C1 segment of cervical spinal cord (tissue), 14 donors: ENCODE results near the gene MINPP1.
A peak's percentile ranks its signal among the peaks of the same experiment; 100 is the strongest.
"Not testable (repeated sequence)": the region's sequence is repeated elsewhere in the genome, so short reads cannot be mapped to it uniquely, and the experiment has no call there.

Source experiments
- DNase-seq, 14 donors: peaks; one replicate each; lab custom pipeline; 2025; lab: John Stamatoyannopoulos, UW

Gene MINPP1

GRCh38 chr10:87565010-87565409 is 60.3 kb downstream of the MINPP1 start:
- DNase-seq: no peak

GRCh38 chr10:87575851-87576250 is 71.2 kb downstream of the MINPP1 start:
- no peak for DNase-seq

- no peak for DNase-seq
Observed at GRCh38 chr10:87578160-87578841, 73.6 kb downstream of the MINPP1 start.

- no peak for DNase-seq
Observed at GRCh38 chr10:87578842-87579401, 74.2 kb downstream of the MINPP1 start.

- no peak for DNase-seq
Observed at GRCh38 chr10:87579563-87579962, 74.9 kb downstream of the MINPP1 start.

GRCh38 chr10:87580016-87580415 is 75.3 kb downstream of the MINPP1 start:
- no peak for DNase-seq

GRCh38 chr10:87585565-87586514 is 81.1 kb downstream of the MINPP1 start:
- DNase-seq: no peak

- DNase-seq: no peak
Observed at GRCh38 chr10:87589645-87590051, 85.0 kb downstream of the MINPP1 start.

GRCh38 chr10:87590705-87591588 is 86.3 kb downstream of the MINPP1 start:
- no peak for DNase-seq

GRCh38 chr10:87591589-87591886 is 86.8 kb downstream of the MINPP1 start:
- no peak for DNase-seq

- not testable (repeated sequence) for DNase-seq
Observed at GRCh38 chr10:87592920-87593319, 88.2 kb downstream of the MINPP1 start.

GRCh38 chr10:87593702-87594101 is 89.0 kb downstream of the MINPP1 start:
- no peak for DNase-seq

- no peak for DNase-seq
Observed at GRCh38 chr10:87594181-87594580, 89.5 kb downstream of the MINPP1 start.

- DNase-seq: no peak
Observed at GRCh38 chr10:87594864-87595263, 90.2 kb downstream of the MINPP1 start.

GRCh38 chr10:87596351-87596750 is 91.7 kb downstream of the MINPP1 start:
- no peak for DNase-seq

- DNase-seq: peak in 5 of 14 donors; percentile 9 to 42 (median 13)
Observed at GRCh38 chr10:87598700-87599099, 94.0 kb downstream of the MINPP1 start.

- no peak for DNase-seq
Observed at GRCh38 chr10:87600581-87600980, 95.9 kb downstream of the MINPP1 start.
